ENCODE measurements around the gene FCRLB. TPM values are rescaled to one million over a fixed set of nuclear protein-coding genes. Genes with fewer than 3 reads are reported as not detected.
"Not testable (repeated sequence)": the region's sequence is repeated elsewhere in the genome, so short reads cannot be mapped to it uniquely, and the experiment has no call there.

Gene FCRLB, protein sequence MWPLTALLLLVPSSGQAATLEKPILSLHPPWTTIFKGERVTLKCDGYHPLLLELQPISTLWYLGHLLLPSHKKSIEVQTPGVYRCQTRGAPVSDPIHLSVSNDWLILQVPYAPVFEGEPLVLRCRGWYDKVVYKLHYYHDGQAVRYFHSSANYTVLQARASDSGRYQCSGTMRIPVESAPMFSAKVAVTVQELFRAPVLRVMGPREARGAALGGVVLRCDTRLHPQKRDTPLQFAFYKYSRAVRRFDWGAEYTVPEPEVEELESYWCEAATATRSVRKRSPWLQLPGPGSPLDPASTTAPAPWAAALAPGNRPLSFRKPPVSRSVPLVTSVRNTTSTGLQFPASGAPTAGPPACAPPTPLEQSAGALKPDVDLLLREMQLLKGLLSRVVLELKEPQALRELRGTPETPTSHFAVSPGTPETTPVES
- under 1 TPM in 2 of 4 donors, not detected in 2; 0.40 to 0.57 TPM for total RNA-seq

DNA sequence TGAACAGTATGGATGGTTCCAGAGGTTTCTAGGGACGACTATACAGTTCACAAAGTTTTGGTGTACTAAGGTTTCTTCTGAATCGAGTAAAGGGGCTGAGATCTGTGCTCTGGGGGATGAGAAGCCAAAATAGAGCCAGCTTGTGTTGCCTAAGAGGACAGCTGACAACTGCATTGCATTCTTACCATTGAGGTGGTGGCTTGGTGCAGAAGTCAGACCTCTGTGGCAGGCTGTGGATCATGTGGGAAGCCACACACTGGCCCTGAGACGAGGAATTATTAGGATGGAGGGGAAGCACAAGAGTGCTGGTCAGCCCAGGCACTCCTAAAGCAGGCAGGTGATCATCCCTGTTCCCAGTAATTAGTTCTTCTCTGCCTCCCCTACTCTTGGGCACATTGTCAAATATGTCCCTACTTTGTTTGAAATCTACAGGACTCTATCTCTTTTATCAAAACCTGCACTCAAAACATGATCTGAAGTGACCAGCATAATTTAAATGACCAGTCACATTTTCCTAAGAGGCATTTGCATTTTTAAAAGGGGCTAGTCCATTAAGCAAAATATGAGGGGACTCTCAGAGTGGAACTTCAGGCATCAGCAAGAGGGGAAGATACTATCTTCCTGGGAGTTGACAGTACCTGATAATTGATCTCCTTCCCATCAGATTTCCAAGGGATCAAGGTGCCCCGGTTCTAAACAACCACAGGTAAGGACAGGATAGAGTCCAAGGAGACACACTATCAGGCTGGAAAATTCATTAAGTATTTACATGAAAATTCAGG lies at the start of gene FCRLB:
TSS of gene FCRLB (plus strand) at position 589 of the 782 bp plus-strand sequence. CDS start 1,129 bp downstream, outside the sequence.
- Histone ChIP-seq H3K4me3 (no peak within 1 kb of the TSS), H3K9me3 (no peaks in the 10 kb centered on the region), H3K27me3 (no peaks in the 10 kb centered on the region), H3K27ac (no peak within 1 kb of the TSS), H3K36me3 (no peaks in the 10 kb centered on the region), H3K4me1 (peaks cover 0 to 10% (median 3%) of the 10 kb centered on the region in 4 donors)
- DNase-seq: no peak
- TF ChIP-seq, protein P1, sequence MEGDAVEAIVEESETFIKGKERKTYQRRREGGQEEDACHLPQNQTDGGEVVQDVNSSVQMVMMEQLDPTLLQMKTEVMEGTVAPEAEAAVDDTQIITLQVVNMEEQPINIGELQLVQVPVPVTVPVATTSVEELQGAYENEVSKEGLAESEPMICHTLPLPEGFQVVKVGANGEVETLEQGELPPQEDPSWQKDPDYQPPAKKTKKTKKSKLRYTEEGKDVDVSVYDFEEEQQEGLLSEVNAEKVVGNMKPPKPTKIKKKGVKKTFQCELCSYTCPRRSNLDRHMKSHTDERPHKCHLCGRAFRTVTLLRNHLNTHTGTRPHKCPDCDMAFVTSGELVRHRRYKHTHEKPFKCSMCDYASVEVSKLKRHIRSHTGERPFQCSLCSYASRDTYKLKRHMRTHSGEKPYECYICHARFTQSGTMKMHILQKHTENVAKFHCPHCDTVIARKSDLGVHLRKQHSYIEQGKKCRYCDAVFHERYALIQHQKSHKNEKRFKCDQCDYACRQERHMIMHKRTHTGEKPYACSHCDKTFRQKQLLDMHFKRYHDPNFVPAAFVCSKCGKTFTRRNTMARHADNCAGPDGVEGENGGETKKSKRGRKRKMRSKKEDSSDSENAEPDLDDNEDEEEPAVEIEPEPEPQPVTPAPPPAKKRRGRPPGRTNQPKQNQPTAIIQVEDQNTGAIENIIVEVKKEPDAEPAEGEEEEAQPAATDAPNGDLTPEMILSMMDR (IDR thresholded peaks at IDR 0.05): no peak
- no peak for TF ChIP-seq POLR2A (IDR thresholded peaks at IDR 0.05)

GRCh38 chr1:161673437-161673836 lies 47.9 kb upstream of the FCRLB start:
- H3K27me3 ChIP-seq, DNase-seq, H3K27ac ChIP-seq, H3K9me3 ChIP-seq, H3K36me3 ChIP-seq, H3K4me3 ChIP-seq, H3K4me1 ChIP-seq: not testable (repeated sequence)

DNA sequence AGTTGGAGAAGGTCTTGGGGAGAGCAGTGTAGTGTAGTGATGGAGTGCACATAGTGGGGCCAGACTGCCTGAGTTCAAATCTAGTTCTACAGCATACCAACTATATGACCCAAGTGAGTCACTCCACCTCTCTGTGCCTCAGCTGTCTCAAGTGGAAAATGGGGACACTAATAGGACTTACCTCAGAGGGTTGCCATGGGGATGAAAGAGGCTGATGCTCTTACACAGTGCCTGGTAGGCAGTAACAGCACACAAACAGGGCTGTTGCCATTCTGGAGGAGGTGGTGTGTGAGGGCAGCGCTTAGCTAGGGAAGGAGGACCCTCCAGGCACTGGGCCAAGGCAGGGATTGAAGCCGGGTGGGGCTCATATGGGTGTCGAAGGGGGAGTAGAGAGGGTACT lies 46.9 kb upstream of the FCRLB start:
- H3K4me1 ChIP-seq, H3K27ac ChIP-seq, H3K9me3 ChIP-seq, H3K36me3 ChIP-seq, DNase-seq, H3K4me3 ChIP-seq, H3K27me3 ChIP-seq: not testable (repeated sequence)

DNA sequence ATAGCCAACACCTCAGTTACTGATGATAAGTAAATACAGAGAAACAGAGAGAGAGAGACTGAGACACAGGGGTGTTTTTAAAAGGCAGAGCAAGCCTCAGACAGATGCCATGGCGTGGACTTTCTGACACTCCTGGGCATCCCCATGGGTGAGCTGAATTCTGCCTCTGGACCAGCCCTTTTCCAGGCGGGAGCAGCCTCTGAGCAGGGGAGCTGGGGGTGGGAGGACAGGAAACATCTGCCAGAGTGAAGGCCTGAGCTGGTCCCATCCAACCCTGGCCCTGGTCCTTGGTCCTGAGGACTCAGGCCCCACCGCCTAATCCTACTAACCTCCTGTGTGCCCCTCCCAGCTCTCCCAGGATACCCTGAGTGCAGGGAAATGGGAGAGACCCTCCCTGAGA lies 46.4 kb upstream of the FCRLB start:
- H3K4me3 ChIP-seq, H3K9me3 ChIP-seq, DNase-seq: not testable (repeated sequence)

GRCh38 chr1:161676441-161676840 lies 44.9 kb upstream of the FCRLB start:
- no peaks in the 10 kb centered on the region for H3K36me3 ChIP-seq
- no peak for DNase-seq
- H3K9me3 ChIP-seq: no peaks in the 10 kb centered on the region
- no peaks in the 10 kb centered on the region for H3K27me3 ChIP-seq
- no peak overlapping the region for H3K4me3 ChIP-seq
- H3K27ac ChIP-seq: no peak overlapping the region
- TF ChIP-seq, protein P1 (IDR thresholded peaks at IDR 0.05): no peak
- TF ChIP-seq POLR2A (IDR thresholded peaks at IDR 0.05): no peak
- no peaks in the 10 kb centered on the region for H3K4me1 ChIP-seq

More for the DNA sequence above, 46.4 kb upstream of the FCRLB start:
- H3K27me3 ChIP-seq, H3K4me1 ChIP-seq, H3K36me3 ChIP-seq, H3K27ac ChIP-seq: not testable (repeated sequence)

DNA sequence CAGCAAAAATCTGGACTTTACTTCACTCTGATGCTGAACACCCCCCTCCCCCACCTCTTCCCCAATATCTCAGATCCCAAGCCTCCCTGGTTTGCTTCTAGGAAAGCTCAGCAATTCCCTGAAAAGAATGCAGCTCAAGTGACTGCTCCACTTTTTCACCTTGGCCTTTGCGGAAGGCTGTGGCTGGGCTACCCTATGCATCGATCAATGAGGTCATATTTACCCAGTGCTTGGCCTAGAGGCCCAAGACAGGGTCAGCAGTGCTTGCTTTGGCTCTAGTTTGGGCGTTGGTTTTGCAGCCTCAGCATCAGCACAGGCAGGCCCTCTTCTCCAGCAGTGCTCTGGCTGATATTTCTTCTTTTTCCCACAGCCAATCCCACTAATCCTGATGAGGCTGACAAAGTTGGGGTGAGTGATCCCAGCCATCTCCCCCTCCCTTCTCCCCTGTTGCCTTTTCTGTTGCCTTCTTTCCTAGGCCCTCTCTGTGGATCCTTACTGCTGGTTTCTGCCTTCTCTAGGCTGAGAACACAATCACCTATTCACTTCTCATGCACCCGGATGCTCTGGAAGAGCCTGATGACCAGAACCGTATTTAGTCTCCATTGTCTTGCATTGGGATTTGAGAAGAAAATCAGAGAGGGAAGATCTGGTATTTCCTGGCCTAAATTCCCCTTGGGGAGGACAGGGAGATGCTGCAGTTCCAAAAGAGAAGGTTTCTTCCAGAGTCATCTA lies 44.2 kb upstream of the FCRLB start:
- no peak for DNase-seq

More for the DNA sequence above, 44.2 kb upstream of the FCRLB start:
- Histone ChIP-seq H3K9me3 (no peaks in the 10 kb centered on the region), H3K27ac (no peak overlapping the region), H3K4me3 (no peak overlapping the region), H3K36me3 (no peaks in the 10 kb centered on the region), H3K4me1 (no peaks in the 10 kb centered on the region), H3K27me3 (no peaks in the 10 kb centered on the region)
- TF ChIP-seq, protein P1 (IDR thresholded peaks at IDR 0.05): no peak
- TF ChIP-seq POLR2A (IDR thresholded peaks at IDR 0.05): no peak
